Skeletal muscle cell (primary cell): Measurements from ENCODE around the gene NLRP9.

Source experiments
- DNase-seq: peaks from one replicate; pipeline ENCODE4 v3.0.0-alpha.2; 2010; ENCODE audit warnings: low read depth
- H3K4me3 ChIP-seq: 2 replicates; pipeline ENCODE4 v1.5.1; 2011; ENCODE audit warnings: low read depth, mild to moderate bottlenecking, control low read depth, low read length, moderate library complexity

NLRP9 gene

DNA sequence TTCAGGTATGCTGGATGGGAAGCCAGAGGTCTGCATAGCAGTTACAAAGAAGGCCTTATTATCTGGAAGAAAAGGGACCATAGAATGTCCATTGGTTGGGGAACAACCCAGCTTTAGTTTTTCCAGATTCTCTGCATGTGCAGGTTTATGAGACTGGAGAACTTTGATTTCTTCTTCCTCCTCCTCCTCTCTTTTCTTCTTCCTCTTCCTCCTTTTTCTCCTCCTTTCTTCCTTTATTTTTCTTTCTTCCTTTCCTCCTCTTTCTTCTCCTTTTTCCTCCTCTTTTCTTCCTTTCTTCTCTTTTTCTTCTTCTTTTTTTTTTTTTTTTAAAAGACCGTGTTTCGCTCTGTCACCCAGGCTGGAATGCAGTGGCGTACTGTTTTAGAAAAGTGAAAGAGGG, 32.2 kb downstream of the NLRP9 start:
- no peak overlapping the region for H3K4me3 ChIP-seq
- no peak for DNase-seq

DNA sequence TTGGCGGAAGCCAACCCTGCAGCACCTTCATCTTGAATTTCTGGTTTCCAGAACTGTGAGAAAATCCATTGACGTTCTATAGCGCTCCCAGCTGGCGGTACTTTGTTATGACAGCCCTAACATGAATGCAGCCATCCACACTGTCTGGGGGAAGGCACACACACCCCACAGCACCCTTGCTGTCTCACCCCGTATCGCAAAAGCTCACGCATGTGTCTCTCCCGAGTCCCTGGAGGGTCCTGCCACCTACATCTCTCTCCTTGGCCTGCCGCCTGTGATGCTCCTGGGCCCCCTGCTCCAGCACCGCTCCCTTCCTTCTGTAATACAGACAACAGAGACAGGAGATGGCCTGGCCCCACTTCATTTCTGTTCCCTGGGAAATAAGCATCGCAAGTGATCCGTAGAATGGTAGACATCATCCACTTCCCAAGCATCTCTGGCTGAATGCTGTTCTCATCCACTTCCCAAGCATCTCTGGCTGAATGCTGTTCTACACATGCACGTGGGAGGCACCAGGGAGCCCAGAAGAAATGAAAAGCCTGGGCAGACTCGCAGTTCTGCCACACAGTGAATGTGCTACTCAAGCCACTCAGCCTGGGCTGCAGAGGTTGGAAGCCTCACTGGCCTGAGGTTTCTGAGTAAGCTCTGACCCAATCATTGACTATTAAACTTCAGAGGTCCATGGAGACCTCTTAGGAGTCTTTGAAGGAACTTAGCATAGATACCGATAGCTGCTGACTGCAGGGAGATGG, 33.5 kb downstream of the NLRP9 start:
- no peak overlapping the region for H3K4me3 ChIP-seq
- no peak for DNase-seq

DNA sequence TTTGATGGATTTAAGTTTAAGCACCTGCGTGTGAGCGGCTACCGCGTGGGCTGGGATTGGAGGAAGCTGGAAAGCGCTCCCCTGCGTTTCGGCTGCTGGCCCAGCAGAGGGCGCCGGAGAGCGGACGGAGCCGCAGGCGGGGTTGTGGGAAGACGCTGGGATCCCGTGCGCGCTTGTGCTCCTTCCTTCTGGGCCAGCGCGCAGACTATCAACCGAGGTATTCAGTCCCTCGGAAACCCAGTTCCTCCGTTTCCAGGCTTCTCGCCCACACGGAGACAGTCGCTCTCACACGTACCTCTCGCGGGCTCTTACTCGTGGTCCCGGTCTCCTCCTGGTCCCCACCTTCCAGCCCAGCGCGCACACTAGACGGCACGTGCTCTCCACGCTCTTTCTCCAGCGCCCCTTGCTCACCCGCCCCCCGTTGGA, 34.4 kb downstream of the NLRP9 start:
- DNase-seq, result no peak
- H3K4me3 ChIP-seq, result no peak overlapping the region

DNA sequence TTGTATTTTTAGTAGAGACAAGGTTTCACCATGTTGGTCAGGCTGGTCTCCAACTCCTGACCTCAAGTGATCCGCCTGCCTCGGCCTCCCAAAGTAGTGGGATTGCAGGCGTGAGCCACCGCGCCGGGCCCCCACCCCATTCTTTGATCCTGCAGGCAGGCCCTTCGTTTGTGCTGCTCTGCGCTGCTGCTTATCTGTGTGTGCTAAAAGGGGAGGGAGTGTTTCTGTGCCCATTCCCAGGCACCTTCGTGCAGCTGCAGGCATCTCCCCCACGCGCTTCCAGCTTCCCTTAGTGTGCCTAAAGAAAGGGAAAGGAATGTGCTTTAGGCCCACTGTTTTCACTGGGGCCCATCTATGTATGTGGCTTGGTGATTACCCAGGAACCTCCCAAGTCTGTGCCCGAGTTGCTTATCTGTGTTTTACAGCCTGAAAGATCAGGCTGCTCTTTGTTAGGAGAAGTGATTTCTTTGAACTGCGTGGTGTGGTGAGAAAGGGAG, 36.0 kb downstream of the NLRP9 start:
- no peak for DNase-seq

DNA sequence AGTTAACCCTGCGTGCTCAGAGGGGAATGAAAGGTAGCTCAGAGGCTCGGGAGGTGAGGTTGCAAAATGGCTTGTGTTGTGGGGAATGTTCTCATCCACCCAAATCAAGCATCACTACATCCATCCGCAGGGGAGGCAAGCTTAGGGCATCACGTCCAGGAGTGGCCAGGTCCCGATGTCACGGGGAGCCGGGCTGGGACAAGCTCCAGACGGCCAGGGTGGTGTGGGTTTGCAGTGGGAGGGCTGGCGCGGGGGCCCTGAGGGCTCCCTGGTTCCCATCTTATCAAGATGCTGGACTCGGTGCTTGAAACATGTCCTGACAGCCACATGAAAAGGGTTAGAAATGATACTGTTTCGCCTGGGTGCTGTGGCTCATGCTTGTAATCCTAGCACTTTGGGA, 37.4 kb downstream of the NLRP9 start:
- H3K4me3 ChIP-seq, result no peak overlapping the region
- no peak for DNase-seq

More for the DNA sequence above, 36.0 kb downstream of the NLRP9 start:
- no peak overlapping the region for H3K4me3 ChIP-seq

DNA sequence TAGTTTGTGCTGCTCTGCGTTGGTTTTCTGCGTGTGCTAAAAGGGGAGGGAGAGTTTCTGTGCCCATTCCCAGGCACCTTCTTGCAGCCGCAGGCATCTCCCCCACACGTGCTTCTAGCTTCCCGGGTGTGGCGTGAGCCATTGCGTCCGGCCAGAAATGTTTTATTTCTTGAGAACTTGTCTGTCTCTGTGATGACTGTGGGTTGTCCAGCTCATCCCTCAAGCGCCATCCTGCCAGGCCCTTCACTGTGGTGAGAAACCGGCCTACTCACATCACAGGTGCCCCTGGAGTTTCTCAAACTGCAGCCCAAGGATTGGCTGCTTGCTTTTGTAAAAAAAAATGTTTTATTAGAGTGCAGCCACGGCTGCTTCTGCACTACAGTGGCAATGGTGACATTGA, 39.0 kb downstream of the NLRP9 start:
- no peak for DNase-seq
- H3K4me3 ChIP-seq, result no peak overlapping the region

DNA sequence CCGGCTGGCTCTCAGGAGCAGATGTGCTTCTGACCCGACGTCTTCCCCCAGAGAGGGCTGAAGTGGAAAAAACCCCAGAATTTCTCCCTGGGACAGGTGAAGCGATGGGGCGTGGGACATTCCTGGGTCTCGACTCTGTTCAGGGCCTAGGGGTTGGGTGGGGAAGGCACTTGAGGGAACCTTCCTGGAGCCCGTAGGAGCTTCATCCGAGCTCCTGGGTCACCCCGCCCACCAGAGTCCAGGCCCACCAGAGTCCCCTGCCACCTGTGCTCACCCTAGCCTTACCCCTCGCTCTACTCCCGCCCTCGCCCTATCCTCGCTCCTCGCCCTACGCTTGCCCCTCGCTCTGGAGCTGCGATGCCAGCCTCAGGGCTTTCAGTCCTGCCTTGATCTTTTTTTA, 39.9 kb downstream of the NLRP9 start:
- no peak overlapping the region for H3K4me3 ChIP-seq
- DNase-seq, result no peak

DNA sequence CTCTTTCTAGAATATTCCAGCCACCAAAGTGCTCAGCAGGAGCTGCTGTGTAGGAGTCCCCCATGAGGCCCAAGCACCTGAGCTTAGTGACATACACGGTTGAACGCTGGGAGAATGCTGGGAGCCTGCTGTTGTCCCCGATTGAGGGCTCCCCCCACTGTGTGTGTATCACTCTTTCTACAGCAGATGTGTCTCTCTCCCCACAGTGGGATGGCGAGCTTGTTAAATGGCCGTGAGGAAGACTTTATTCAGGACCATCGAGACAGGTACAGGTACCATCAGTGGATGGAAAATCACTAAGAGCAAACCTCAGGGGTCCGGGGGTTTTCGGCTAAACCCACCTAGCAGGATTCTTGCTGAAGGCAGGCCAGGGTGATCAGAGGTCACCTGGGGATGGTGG, 40.5 kb downstream of the NLRP9 start:
- no peak for DNase-seq

DNA sequence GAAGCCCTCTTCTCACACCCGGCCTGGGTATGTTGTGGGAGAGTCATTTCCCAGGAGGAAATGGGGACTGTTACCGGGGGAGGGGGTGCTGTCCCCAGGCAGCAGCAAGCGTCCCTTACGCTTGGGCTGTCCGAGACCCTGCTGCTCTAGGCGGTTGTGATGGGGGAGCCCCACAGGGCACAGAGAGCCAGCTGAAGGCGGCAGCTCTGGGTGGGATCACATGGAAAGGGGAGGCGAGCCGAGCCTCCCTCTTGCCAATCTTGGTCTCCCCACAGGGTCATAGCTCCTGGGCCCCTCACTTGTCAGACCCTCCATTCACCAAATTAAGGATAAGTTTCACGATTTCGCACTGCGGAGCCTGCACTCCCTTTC, 41.1 kb downstream of the NLRP9 start:
- no peak overlapping the region for H3K4me3 ChIP-seq
- DNase-seq, result no peak

More for the DNA sequence above, 40.5 kb downstream of the NLRP9 start:
- H3K4me3 ChIP-seq, result no peak overlapping the region

DNA sequence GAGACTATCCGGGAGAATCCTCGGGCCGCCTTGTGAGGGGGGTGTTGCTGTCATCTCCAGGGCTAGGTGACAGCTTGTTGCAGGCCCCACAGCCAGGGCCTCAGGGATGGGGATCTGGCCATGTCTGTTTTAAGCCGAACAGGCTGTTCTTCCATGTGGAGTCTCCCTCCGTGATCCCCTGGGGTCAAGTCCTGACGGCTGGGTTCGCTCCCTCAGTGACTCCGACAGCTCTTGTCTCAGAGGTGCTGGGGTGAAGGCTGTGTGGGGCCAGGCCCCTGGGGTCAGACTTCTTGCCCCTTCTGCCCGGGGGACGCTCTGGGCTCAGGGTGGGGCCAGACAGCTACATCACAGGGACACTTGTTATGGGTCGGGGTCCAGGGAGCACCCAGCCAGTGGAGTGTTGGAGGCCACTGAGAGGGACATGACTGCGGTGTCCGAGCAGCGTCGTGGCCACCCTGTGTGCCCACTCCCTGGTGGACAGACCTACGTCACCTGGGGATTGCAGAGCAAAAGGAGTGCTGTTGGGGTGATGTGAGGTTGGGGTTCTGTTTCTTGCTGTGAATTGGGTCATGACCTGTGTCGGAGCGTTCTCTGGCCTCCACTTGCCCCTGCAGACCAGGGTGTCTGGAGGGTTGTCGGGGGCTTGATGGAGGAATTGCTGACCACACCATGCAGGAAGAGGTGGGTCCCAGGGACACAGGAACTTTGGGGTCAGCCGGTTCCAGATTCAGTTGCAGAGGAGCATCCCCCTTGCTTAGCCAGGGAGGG, 41.7 kb downstream of the NLRP9 start:
- DNase-seq, result no peak
- no peak overlapping the region for H3K4me3 ChIP-seq

DNA sequence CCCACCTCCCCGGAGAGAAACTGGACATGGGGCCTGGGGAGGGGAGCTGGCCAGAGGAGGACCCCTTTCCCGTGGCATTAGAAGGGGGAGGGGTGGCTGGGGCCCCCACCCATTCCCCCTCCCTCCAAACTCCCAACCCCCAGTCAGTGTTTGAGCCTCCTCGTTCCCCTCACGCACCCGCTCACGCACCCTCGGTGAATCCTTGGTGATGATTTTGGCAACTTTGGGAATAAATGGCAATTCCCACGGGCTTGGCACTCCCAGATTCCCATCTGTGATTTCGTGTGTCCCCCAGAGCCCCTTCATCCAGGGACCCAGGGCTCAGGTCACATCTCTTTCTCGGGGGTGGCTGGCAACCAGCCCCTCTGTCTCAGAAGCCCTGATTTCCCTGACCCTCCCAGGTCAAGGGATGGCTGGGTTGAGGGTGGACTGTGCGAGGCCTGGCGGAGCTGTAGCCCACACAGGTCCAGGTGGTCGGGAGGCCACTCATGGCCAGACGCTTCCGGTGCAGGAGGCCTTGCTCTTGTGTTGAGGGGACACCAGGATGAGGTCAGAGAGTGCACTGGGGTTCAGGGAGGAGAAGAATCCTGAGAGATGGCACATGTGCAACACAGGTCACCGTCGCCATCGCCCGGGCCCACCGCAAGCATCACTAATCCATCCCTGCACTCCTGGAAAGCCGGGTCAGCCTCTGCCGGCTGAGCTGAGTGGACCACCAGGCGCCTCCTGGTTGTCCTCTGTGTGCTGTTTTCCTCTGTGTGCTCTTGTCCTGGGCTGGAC, 42.5 kb downstream of the NLRP9 start:
- H3K4me3 ChIP-seq, result no peak overlapping the region
- DNase-seq, result no peak

DNA sequence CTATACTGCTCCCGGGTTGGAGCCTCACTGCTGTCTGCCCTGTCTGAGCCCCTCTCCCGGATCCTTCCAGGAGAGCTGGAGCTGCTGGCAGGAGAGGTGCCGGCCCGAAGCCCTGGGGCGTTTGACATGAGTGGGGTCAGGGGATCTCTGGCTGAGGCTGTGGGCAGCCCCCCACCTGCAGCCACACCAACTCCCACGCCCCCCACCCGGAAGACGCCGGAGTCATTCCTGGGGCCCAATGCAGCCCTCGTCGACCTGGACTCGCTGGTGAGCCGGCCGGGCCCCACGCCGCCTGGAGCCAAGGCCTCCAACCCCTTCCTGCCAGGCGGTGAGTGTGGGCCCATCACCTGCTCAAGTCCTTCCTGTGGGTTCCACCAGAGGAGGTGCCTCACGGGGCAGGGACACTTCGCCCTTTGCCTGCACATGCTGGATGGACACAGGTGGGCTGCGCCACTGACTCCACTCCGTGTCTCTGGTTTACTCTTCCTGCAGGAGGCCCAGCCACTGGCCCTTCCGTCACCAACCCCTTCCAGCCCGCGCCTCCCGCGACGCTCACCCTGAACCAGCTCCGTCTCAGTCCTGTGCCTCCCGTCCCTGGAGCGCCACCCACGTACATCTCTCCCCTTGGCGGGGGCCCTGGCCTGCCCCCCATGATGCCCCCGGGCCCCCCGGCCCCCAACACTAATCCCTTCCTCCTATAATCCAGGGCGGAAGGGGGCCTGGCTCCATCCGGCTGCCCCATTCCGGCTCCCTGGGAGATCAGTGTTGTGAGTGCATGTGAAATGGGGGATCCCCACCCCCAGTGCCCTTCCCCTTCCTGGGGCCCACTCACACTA, 43.3 kb downstream of the NLRP9 start:
- H3K4me3 ChIP-seq, result no peak overlapping the region
- DNase-seq, result no peak

DNA sequence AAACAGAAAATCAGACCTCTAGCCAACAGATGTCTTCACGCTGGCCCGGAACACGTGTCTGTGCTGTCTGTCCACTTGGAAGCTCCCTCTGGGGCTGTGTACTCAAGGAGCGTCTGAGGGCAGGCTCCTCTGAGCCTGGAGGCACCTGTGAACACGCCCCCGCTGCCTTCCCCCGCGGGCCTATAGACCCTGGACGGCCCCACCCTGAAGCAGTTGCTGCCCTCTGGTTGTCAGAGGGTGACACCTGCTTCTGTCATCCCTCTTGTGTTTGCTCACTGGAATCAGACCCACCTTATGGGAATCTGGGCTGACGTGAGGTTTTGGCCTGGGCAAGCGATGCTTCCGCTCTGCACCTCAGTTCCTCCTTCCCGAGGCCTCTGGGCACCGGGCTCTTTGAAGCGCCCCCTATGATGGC, 44.0 kb downstream of the NLRP9 start:
- no peak for DNase-seq
- no peak overlapping the region for H3K4me3 ChIP-seq

DNA sequence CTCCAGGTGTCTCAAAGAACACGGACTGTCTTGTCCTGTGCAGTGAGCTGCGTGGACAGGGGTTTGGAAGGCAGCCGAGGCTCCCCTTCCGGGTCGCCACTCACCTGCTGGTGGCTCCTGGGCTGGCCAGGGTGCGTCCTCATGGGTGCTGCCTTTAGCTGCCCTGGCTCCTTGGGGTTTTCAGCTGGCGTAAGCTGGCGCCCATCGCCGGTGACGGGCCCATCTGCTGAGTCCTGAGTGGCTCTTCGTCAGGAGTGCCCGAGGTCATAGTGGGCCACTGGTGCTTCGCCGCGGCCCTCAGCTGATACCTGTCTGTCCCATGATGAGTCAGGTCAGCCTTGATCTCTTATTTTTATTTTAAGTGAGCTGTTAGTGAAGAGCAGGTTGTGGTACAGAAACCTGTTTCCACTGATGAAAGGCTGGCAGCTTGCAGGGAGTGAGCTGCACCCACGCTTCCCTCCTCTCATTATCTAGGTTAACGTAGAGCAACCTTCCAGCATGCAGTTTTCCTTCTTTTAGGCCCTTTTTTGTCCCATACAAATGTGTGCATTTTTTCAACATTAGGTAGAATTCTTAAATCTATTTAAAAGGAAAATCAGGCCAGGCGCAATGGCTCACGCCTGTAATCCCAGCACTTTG, 44.7 kb downstream of the NLRP9 start:
- DNase-seq, result no peak

DNA sequence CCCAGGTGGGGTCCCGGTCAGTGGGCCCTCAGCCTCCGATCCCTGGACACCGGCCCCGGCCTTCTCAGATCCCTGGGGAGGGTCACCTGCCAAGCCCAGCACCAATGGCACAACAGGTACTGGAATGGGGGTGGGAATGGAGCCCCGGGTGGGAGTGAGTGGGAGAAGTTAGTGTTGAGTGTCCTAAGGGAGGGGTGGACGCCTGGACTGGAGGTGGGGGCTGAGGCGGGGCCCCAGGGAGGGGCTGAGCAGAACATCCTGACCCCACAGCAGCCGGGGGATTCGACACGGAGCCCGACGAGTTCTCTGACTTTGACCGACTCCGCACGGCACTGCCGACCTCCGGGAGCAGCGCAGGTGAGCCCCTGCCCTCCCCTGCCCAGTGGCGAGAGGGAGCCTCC, 45.5 kb downstream of the NLRP9 start:
- DNase-seq, result no peak
- H3K4me3 ChIP-seq, result no peak overlapping the region

More for the DNA sequence above, 44.7 kb downstream of the NLRP9 start:
- H3K4me3 ChIP-seq, result no peak overlapping the region

DNA sequence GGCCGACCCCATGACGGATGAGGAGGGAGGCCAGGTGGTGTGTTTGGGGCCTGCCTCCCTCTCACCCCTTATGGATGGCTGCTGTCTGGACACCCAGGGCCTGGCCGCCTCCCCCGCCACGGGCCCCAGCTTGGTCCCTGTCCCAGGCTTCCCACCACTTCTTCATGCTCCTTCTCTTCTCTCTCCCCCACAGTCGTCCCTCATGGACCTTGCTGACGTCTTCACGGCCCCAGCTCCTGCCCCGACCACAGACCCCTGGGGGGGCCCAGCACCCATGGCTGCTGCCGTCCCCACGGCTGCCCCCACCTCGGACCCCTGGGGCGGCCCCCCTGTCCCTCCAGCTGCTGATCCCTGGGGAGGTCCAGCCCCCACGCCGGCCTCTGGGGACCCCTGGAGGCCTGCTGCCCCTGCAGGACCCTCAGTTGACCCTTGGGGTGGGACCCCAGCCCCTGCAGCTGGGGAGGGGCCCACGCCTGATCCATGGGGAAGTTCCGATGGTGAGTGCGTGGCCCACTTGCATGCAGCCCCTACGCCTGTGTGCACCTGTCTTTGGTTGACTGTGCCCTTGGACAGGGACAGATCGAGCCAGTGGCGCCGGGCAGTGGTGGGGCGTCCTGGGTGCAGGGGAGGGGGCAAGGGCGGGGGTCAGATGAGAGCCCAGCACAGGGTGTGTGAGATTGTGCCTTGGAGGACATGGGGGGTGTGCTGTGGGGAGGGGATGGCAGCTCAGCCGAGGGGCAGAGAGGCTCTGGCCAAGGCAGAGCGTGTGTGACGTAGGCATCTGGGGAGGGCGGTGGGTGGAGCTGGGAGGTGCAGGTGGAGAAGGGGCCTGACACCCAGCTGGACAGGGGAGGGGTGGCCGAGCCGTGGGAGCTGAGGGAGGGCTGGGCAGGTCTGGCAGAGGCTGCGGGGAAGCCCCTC, 46.4 kb downstream of the NLRP9 start:
- no peak overlapping the region for H3K4me3 ChIP-seq
- no peak for DNase-seq

DNA sequence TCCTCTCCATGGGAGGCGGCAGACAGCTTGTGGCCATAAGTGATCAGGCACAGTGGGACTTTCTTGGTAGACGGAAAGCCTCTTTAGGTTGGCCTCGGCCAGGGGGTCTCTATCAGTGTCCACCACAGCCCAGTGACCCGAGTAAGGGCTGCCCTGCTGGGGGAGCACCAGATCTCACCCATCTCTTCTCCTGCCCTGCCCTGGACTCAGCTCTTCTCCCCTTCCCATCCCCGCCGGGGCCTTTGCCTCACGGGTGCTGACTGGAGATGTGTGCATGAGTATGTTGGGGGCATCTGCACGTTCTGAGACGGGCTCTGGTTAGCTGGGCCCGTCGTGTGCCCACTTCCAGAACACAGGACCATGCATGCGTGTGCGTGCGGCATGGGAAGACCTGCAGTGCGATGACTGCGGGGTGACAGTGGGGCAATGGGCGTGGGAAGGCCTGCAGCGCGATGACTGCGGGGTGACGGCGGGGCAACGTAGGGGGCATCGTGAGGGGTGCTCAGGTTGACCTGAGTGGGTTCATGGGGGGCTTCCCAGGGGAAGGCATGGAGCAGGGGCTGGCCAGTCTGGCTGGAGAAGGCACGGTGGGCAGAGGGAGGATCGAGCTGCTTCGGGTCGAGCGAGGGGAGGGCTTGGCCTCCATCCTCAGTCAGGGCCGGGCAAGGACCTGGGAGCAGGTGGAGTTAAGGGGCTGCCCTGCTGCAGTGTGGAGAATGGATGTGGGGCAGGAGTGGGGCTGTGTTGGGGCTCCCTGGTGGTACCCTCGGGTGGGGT, 47.2 kb downstream of the NLRP9 start:
- H3K4me3 ChIP-seq, result no peak overlapping the region

More for the DNA sequence above, 47.2 kb downstream of the NLRP9 start:
- no peak for DNase-seq
